BJ (cell line): Measurements from ENCODE around the gene CFAP410. TPM values are rescaled to one million over a fixed set of nuclear protein-coding genes. Genes with fewer than 3 reads are reported as not detected.

Experiments used
- CTCF ChIA-PET: fragments of 350-600 bp; formaldehyde crosslinking; extraction: SDS; loops from one replicate; lab custom pipeline; 2021; ENCODE audit warnings: antibody characterized with exemption, inconsistent platforms; lab: Yijun Ruan, JAX
- POLR2A ChIA-PET: fragments of 300-600 bp; sonication (Branson Sonifier 250); formaldehyde crosslinking; extraction: SDS; loops from one replicate; lab custom pipeline; 2021; ENCODE audit warnings: antibody characterized with exemption; lab: Charles Lee
- DNase-seq: peaks from one replicate; pipeline ENCODE4 v3.0.0-alpha.2; 2011; ENCODE audit warnings: low read depth
- H3K27me3 ChIP-seq: 2 replicates; pipeline ENCODE4 v1.6.0; 2011; ENCODE audit warnings: low read length; ENCODE audit not compliant: control insufficient read depth, insufficient read depth
- H3K36me3 ChIP-seq: 2 replicates; pipeline ENCODE4 v1.5.1; 2011; ENCODE audit warnings: low read length; ENCODE audit not compliant: control insufficient read depth, insufficient read depth
- H3K4me3 ChIP-seq: 2 replicates; pipeline ENCODE4 v1.5.1; 2011; ENCODE audit warnings: low read depth, mild to moderate bottlenecking, control low read depth, low read length
- CTCF ChIP-seq: IDR thresholded peaks from 2 replicates; pipeline ENCODE4 v1.5.1; 2011; ENCODE audit warnings: low read depth, mild to moderate bottlenecking, control low read depth, inconsistent platforms, low read length, moderate library complexity; ENCODE audit not compliant: insufficient read depth
- polyA plus RNA-seq: library from polyadenylated mRNA; depleted of rRNA; stranded (reverse); fragments of >200 nt; gene quantifications from 2 replicates; pipeline ENCODE4 v1.2.3, GENCODE V29; 2011

The CFAP410 gene
- polyA plus RNA-seq, 1 experiment: 13.5 TPM

- CTCF ChIA-PET: interaction anchor here (0.9 kb wide), 1 partner anchor 13 kb away, joined by 3 read pairs; no protein-coding TSS in a partner anchor
- no peak for DNase-seq
Observed at GRCh38 chr21:44353191-44353970, 14.2 kb upstream of the CFAP410 start, which contains the start of gene TRPM2. Gene TRPM2 (plus strand): TSS chr21:44353621. CDS start chr21:44353701, 80 bp downstream.

GRCh38 chr21:44352253-44352860 lies 13.2 kb upstream of the CFAP410 start:
- POLR2A ChIA-PET: no interaction called here
- peaks cover 21% of the 10 kb centered on the region for H3K27me3 ChIP-seq
- H3K36me3 ChIP-seq: no peaks in the 10 kb centered on the region
- no peak for DNase-seq
- no peak overlapping the region for H3K4me3 ChIP-seq
- TF ChIP-seq CTCF: no peak
- CTCF ChIA-PET: no interaction called here

More at GRCh38 chr21:44353191-44353970, 14.2 kb upstream of the CFAP410 start, which contains the start of gene TRPM2:
- H3K4me3 ChIP-seq: no peak within 1 kb of the TSS
- POLR2A ChIA-PET: no interaction called here
- TF ChIP-seq CTCF: no peak
- H3K36me3 ChIP-seq: no peaks in the 10 kb centered on the region
- H3K27me3 ChIP-seq: peaks cover 15% of the 10 kb centered on the region

GRCh38 chr21:44351535-44352252 lies 12.5 kb upstream of the CFAP410 start:
- TF ChIP-seq CTCF: no peak
- H3K27me3 ChIP-seq: peaks cover 21% of the 10 kb centered on the region
- DNase-seq: no peak
- ChIA-PET CTCF (no interaction called here), POLR2A (no interaction called here)
- no peak overlapping the region for H3K4me3 ChIP-seq
- no peaks in the 10 kb centered on the region for H3K36me3 ChIP-seq

- ChIA-PET CTCF (no interaction called here), POLR2A (no interaction called here)
- Histone ChIP-seq H3K4me3 (no peak overlapping the region), H3K36me3 (no peaks in the 10 kb centered on the region), H3K27me3 (peaks cover 21% of the 10 kb centered on the region)
- DNase-seq: no peak
- TF ChIP-seq CTCF: no peak
Observed at GRCh38 chr21:44350773-44351481, 11.7 kb upstream of the CFAP410 start.
